ENCODE measurements around the gene PRMT3.
"Not testable (repeated sequence)": the region's sequence is repeated elsewhere in the genome, so short reads cannot be mapped to it uniquely, and the experiment has no call there.

Gene PRMT3

DNA sequence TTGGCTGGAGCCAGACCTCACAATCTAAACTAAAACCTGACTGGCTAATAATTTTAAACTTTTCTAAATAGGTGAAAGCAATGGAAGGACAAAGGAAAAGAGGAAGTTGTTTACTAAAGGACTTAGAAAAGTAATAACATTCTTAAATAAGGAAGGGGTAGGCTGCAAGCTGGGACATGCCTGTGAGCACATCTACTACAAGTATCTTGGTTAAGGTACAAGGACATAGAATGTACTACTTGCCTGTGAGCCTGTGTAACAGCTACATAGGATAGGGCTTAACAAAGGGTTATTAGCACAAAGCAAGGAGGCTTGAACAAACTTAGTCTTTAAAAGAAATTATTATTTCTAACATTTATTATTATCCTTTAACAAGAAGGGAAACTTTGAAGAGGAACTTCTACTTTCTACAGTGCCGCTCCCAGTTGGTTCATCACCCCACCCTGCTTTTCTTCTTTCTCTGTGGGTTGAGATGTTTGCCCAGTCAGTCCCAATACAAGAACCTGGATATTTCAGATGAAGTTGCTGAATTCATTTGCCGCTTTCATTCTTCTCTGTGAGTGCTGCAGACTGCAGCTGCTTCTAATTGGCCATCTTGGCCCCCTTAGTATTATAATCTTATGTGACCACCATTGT is 87.5 kb downstream of the PRMT3 start:
- Histone ChIP-seq H3K36me3 (ENCODE audit: insufficient read depth, insufficient read length, low read length) (no peaks in the 10 kb centered on the region), H3K9ac (ENCODE audit: insufficient read length, low read depth) (no peak overlapping the region), H3K9me3 (ENCODE audit: insufficient read depth, low read length) (no peaks in the 10 kb centered on the region), H3K27me3 (ENCODE audit: insufficient read depth, insufficient read length) (no peaks in the 10 kb centered on the region), H3K4me3 (ENCODE audit: insufficient read length, low read depth) (no peak overlapping the region), H3K4me1 (ENCODE audit: insufficient read depth, insufficient read length) (peaks cover 5% of the 10 kb centered on the region)
- DNase-seq (ENCODE audit: low read depth, low spot score), result no peak
- TF ChIP-seq YY1 (IDR thresholded peaks at IDR 0.05; ENCODE audit: insufficient read depth, insufficient read length), result no peak
- no peak for TF ChIP-seq ZNF274 (IDR thresholded peaks at IDR 0.05; ENCODE audit: low read depth, low read length)
- no peak for TF ChIP-seq SUZ12 (IDR thresholded peaks at IDR 0.05; ENCODE audit: extremely low read depth, insufficient read depth, insufficient read length)

DNA sequence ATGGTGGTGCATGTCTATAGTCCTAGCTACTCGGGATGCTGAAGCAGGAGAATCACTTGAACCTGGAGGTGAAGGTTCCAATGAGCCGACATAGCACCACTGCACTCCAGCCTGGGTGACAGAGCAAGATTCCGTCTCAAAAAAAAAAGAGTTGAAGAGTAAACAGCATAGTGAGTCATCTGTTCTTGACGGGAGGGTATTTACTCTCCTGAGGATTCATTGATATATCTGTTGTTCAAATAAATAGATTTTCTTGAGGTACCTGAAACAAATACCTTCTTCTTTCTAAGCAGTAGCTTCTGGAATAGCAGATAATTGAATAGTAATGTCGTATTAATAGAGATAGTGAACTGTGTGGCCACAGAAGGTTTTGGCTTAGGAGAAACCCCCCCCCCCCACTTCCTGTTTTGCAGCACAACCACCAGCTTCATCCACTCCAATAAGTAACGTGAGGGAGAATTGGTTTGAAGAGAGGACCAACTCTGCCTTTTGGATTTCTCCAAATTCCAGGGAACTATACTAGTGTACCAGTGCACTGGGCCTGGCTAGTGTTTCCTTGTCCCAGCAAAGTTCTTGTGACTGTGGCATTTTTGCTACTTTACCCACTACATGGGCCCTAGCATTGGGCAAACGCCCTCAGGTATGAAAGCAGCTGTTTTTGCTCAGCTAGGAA is 90.0 kb downstream of the PRMT3 start:
- Histone ChIP-seq H3K4me3 (ENCODE audit: insufficient read length, low read depth) (no peak overlapping the region), H3K36me3 (ENCODE audit: insufficient read depth, insufficient read length, low read length) (no peaks in the 10 kb centered on the region), H3K9ac (ENCODE audit: insufficient read length, low read depth) (no peak overlapping the region), H3K9me3 (ENCODE audit: insufficient read depth, low read length) (no peaks in the 10 kb centered on the region), H3K27me3 (ENCODE audit: insufficient read depth, insufficient read length) (no peaks in the 10 kb centered on the region), H3K4me1 (ENCODE audit: insufficient read depth, insufficient read length) (peaks cover 5% of the 10 kb centered on the region)
- DNase-seq (ENCODE audit: low read depth, low spot score), result no peak
- TF ChIP-seq SUZ12 (IDR thresholded peaks at IDR 0.05; ENCODE audit: extremely low read depth, insufficient read depth, insufficient read length) (no peak), ZNF274 (IDR thresholded peaks at IDR 0.05; ENCODE audit: low read depth, low read length) (no peak)

DNA sequence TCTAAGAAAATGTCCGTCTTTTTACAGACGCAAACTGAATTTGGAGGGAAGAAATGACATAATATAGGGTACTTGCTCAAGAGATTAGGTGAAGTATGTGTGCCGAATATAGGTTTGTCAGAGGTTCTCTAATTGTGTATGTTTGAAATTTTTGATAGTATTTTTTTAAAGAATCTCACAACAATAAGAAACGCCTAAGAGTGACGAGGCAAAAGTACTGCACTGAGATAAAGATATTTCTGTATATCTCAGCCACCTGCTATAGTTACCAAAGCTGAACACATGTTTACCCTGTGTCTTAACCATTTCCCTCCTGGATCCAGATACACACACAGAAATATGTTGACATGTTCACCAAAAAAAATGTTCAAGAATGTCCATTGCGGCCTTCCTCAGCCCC is 92.0 kb downstream of the PRMT3 start:
- Histone ChIP-seq H3K4me1 (ENCODE audit: insufficient read depth, insufficient read length) (peaks cover 2% of the 10 kb centered on the region), H3K36me3 (ENCODE audit: insufficient read depth, insufficient read length, low read length) (no peaks in the 10 kb centered on the region), H3K9me3 (ENCODE audit: insufficient read depth, low read length) (peaks cover 14% of the 10 kb centered on the region; the same call in 1 of the 2 replicates), H3K9ac (ENCODE audit: insufficient read length, low read depth) (no peak overlapping the region), H3K27me3 (ENCODE audit: insufficient read depth, insufficient read length) (no peaks in the 10 kb centered on the region), H3K4me3 (ENCODE audit: insufficient read length, low read depth) (no peak overlapping the region)
- no peak for TF ChIP-seq YY1 (IDR thresholded peaks at IDR 0.05; ENCODE audit: insufficient read depth, insufficient read length)
- TF ChIP-seq ZNF274 (IDR thresholded peaks at IDR 0.05; ENCODE audit: low read depth, low read length), result no peak
- TF ChIP-seq SUZ12 (IDR thresholded peaks at IDR 0.05; ENCODE audit: extremely low read depth, insufficient read depth, insufficient read length), result no peak
- no peak for DNase-seq (ENCODE audit: low read depth, low spot score)

DNA sequence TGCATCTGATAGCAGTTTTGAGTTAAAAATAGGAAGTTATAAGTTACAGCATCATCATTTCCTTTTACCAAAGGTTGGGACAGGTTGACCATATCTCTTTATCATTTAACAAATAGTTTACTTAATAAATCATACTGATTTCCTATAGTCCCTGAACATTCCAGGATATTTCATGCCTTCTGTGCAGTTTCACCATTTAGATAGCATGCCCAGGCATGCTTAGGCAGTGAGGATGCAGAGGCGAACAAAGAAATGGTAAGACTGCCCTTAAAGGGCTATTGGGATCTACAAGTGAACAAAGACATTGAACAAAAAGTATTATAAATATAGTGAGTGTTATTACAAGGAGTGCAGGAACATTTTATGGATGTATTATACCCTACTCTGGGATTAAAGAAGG is 96.4 kb downstream of the PRMT3 start:
- no peak overlapping the region for H3K9ac ChIP-seq (ENCODE audit: insufficient read length, low read depth)
- no peaks in the 10 kb centered on the region for H3K36me3 ChIP-seq (ENCODE audit: insufficient read depth, insufficient read length, low read length)
- no peak overlapping the region for H3K4me3 ChIP-seq (ENCODE audit: insufficient read length, low read depth)
- no peaks in the 10 kb centered on the region for H3K4me1 ChIP-seq (ENCODE audit: insufficient read depth, insufficient read length)
- no peaks in the 10 kb centered on the region for H3K27me3 ChIP-seq (ENCODE audit: insufficient read depth, insufficient read length)
- TF ChIP-seq ZNF274 (IDR thresholded peaks at IDR 0.05; ENCODE audit: low read depth, low read length) (no peak), SUZ12 (IDR thresholded peaks at IDR 0.05; ENCODE audit: extremely low read depth, insufficient read depth, insufficient read length) (no peak), YY1 (IDR thresholded peaks at IDR 0.05; ENCODE audit: insufficient read depth, insufficient read length) (no peak)
- DNase-seq (ENCODE audit: low read depth, low spot score), result no peak
- peaks cover 15% of the 10 kb centered on the region; the same call in 1 of the 2 replicates for H3K9me3 ChIP-seq (ENCODE audit: insufficient read depth, low read length)

DNA sequence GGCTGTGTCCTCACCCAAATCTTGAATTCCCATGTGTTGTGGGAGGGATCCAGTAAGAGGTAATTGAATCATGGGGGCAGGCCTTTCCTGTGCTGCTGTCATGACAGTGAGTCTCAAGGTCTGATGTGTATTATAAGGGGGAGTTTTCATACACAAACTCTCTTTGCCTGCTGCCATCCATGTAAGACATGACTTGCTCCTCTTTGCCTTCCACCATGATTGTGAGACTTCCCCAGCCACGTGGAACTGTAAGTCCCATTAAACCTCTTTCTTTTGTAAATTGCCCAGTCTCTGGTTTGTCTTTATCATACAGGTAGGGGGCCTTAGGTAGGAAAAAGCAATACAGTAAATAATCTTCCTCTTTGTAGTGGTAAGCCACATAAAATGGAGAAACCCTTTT is 96.9 kb downstream of the PRMT3 start:
- H3K9ac ChIP-seq (ENCODE audit: insufficient read length, low read depth); H3K4me1 ChIP-seq (ENCODE audit: insufficient read depth, insufficient read length); H3K27me3 ChIP-seq (ENCODE audit: insufficient read depth, insufficient read length); H3K4me3 ChIP-seq (ENCODE audit: insufficient read length, low read depth); DNase-seq (ENCODE audit: low read depth, low spot score); H3K36me3 ChIP-seq (ENCODE audit: insufficient read depth, insufficient read length, low read length): not testable (repeated sequence)
- H3K9me3 ChIP-seq (ENCODE audit: insufficient read depth, low read length), result peaks cover 15% of the 10 kb centered on the region; the same call in 1 of the 2 replicates

DNA sequence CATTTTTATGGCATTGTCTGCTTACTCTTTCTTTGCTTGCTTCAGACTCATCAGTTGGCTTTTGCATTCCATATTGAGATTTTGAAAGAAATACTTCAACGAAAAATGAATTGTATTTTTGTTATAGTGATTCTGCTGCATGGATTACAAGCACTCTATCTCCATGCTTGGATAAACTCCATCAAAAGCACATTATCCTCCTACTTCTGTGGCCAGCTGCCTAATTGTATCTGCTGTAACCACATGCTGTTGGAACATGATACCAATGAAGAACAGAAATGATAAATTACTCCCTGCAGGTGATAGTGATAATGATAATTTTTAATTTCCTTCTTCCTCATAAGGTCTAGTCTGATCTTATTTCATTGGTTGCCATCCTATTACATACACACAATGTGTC is 100.8 kb downstream of the PRMT3 start:
- no peak for DNase-seq (ENCODE audit: low read depth, low spot score)
- Histone ChIP-seq H3K9ac (ENCODE audit: insufficient read length, low read depth) (no peak overlapping the region), H3K36me3 (ENCODE audit: insufficient read depth, insufficient read length, low read length) (no peaks in the 10 kb centered on the region), H3K4me3 (ENCODE audit: insufficient read length, low read depth) (no peak overlapping the region), H3K27me3 (ENCODE audit: insufficient read depth, insufficient read length) (no peaks in the 10 kb centered on the region), H3K4me1 (ENCODE audit: insufficient read depth, insufficient read length) (no peaks in the 10 kb centered on the region), H3K9me3 (ENCODE audit: insufficient read depth, low read length) (peaks cover 12% of the 10 kb centered on the region; the same call in 1 of the 2 replicates)
- no peak for TF ChIP-seq YY1 (IDR thresholded peaks at IDR 0.05; ENCODE audit: insufficient read depth, insufficient read length)
- no peak for TF ChIP-seq ZNF274 (IDR thresholded peaks at IDR 0.05; ENCODE audit: low read depth, low read length)
- TF ChIP-seq SUZ12 (IDR thresholded peaks at IDR 0.05; ENCODE audit: extremely low read depth, insufficient read depth, insufficient read length), result no peak

DNA sequence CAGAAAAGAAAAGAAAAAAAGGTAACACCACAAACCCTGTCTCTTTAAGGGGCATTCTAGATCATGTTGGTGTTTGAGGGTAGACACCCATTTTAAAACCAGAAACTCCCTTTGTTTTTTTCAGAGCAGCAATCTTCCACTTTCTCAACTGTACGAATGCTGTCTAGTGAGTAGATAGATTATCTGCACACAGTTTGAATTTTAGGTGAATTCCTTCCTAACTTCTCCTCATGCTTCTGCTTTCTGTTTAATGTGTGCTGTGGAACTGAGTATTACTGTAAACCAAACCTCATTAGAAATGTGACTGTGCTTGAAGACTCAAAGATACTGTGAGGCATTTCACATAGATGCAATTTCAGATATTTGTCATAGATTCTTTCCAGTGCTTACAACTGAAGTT is 102.4 kb downstream of the PRMT3 start:
- Histone ChIP-seq H3K36me3 (ENCODE audit: insufficient read depth, insufficient read length, low read length) (no peaks in the 10 kb centered on the region), H3K27me3 (ENCODE audit: insufficient read depth, insufficient read length) (no peaks in the 10 kb centered on the region), H3K4me1 (ENCODE audit: insufficient read depth, insufficient read length) (no peaks in the 10 kb centered on the region), H3K9me3 (ENCODE audit: insufficient read depth, low read length) (no peaks in the 10 kb centered on the region), H3K4me3 (ENCODE audit: insufficient read length, low read depth) (no peak overlapping the region), H3K9ac (ENCODE audit: insufficient read length, low read depth) (no peak overlapping the region)
- TF ChIP-seq ZNF274 (IDR thresholded peaks at IDR 0.05; ENCODE audit: low read depth, low read length) (no peak), YY1 (IDR thresholded peaks at IDR 0.05; ENCODE audit: insufficient read depth, insufficient read length) (no peak), SUZ12 (IDR thresholded peaks at IDR 0.05; ENCODE audit: extremely low read depth, insufficient read depth, insufficient read length) (no peak)
- no peak for DNase-seq (ENCODE audit: low read depth, low spot score)

Data from NT2/D1 (cell line).